Measurements from ENCODE around the gene PAX2.

The PAX2 gene

DNA sequence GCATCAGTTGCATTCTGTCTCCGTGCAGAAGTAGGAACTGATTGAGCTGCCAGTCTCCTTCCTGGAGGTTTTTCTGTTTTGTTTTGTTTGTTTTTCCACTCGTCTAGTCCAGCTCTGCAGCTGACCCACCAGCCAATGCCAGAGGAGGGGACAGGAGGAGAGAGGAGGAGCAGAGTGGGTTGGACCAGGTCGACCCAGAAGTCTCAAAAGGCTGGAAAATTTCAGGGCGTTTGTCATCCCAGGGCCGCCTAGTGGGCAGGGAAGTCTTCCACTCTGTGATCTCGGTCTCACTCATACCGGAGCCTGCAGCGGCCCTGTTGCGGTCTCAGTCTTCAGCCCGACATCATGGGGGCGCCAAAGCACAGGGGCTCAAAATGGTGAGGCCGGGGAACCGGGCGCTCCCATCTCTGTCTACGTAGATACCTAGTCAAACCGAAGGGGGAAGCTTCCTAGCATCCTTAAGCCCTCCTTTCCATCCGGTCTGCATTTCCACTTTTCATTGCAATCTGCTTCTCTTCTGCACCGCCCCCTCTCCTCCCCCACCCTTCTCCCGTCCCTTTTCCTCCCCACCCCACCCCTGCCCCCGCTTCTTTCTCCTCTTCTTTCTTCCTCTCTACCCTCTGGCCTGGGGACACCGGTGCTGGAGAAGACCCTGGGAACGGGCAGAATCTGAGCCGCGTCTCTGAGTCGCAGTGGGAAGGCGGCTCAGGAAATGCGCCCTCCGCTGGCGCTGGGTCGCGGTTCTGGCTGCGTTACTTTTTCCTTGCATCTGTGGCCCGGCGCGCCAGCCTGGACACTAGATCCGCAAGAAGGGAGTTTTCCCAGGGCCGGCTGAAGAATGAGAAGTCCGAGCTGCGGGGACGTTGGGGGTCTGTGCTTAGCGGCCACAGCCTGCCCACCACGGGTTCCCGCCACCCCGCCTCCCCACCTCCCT lies 16.2 kb upstream of the PAX2 start:
- no peaks in the 10 kb centered on the region for H4K20me1 ChIP-seq (ENCODE audit: low read depth, low read length)
- H3K27me3 ChIP-seq (ENCODE audit: low read length), result no peaks in the 10 kb centered on the region
- no peak overlapping the region for H3K4me2 ChIP-seq (ENCODE audit: low read depth, low read length, poor library complexity, severe bottlenecking)
- no peaks in the 10 kb centered on the region for H3K9me3 ChIP-seq (ENCODE audit: insufficient read depth, low read length)
- TF ChIP-seq, protein P1, sequence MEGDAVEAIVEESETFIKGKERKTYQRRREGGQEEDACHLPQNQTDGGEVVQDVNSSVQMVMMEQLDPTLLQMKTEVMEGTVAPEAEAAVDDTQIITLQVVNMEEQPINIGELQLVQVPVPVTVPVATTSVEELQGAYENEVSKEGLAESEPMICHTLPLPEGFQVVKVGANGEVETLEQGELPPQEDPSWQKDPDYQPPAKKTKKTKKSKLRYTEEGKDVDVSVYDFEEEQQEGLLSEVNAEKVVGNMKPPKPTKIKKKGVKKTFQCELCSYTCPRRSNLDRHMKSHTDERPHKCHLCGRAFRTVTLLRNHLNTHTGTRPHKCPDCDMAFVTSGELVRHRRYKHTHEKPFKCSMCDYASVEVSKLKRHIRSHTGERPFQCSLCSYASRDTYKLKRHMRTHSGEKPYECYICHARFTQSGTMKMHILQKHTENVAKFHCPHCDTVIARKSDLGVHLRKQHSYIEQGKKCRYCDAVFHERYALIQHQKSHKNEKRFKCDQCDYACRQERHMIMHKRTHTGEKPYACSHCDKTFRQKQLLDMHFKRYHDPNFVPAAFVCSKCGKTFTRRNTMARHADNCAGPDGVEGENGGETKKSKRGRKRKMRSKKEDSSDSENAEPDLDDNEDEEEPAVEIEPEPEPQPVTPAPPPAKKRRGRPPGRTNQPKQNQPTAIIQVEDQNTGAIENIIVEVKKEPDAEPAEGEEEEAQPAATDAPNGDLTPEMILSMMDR (IDR thresholded peaks at IDR 0.05; ENCODE audit: insufficient read depth, low read length, poor library complexity, severe bottlenecking), result no peak
- TF ChIP-seq EZH2phosphoT487 (conservative IDR thresholded peaks at IDR 0.05; ENCODE audit: low read length), result no peak
- H3K4me3 ChIP-seq (ENCODE audit: insufficient read depth, low read length, poor library complexity, severe bottlenecking), result no peak overlapping the region
- H3F3A ChIP-seq (ENCODE audit: insufficient read depth), result no peaks in the 10 kb centered on the region
- H3K36me3 ChIP-seq (ENCODE audit: low read length), result no peaks in the 10 kb centered on the region
- H2AFZ ChIP-seq (ENCODE audit: low read depth, low read length, severe bottlenecking), result no peak overlapping the region
- H3K27ac ChIP-seq (ENCODE audit: low read depth, low read length), result no peak overlapping the region
- H3K9ac ChIP-seq (ENCODE audit: low read length), result no peak overlapping the region
- H3K9me2 ChIP-seq (replicated peaks; ENCODE audit: insufficient read depth, low read length), result no peaks in the 10 kb centered on the region
- H3K79me2 ChIP-seq (ENCODE audit: insufficient read depth, low read length), result no peaks in the 10 kb centered on the region

DNA sequence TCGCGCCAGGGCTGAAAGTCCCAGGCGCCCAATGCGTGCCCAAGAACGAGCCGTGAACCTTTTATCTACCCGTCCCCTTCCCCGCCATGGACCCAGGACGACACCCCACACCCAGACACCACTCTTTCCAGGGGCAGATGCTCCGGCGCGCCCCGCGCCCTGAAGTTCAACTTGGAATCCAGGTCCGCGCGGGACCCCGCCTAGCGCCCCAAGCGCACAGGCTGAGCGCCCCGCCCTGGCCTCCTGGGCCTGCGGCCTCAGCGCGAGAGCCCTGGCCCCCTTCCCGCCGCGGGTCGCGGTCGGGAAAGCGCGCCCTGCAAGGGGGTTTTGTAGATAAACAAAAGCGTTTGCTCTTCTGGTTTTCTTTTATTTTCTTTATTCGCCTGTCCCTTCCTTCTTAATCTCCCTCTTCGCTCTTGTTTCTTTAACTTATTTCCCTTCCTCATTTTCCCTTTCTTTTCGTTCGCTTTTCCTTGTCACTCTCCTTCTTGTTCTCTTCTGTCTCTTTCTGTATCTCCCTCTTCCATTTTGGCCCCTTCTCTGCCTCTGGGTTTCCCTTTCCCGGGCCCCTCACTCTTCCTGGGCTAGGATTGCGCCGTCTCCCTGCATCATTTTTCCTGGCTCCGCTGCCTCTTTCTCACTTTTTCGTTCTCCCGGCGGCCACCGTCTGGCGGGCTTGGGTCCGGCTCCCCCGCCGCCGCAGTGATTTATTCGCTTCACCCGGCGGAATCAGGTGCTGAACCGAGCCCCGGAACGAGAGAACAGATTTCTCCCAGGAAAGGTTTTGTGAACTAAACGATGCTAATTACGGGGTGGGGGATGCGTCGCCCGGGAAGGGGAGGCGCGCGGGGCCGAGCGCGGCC lies 15.3 kb upstream of the PAX2 start:
- H2AFZ ChIP-seq (ENCODE audit: low read depth, low read length, severe bottlenecking), result no peak overlapping the region
- no peaks in the 10 kb centered on the region for H4K20me1 ChIP-seq (ENCODE audit: low read depth, low read length)
- no peaks in the 10 kb centered on the region for H3K9me2 ChIP-seq (replicated peaks; ENCODE audit: insufficient read depth, low read length)
- no peaks in the 10 kb centered on the region for H3F3A ChIP-seq (ENCODE audit: insufficient read depth)
- no peaks in the 10 kb centered on the region for H3K9me3 ChIP-seq (ENCODE audit: insufficient read depth, low read length)
- no peak overlapping the region for H3K9ac ChIP-seq (ENCODE audit: low read length)
- no peak overlapping the region for H3K4me3 ChIP-seq (ENCODE audit: insufficient read depth, low read length, poor library complexity, severe bottlenecking)
- H3K79me2 ChIP-seq (ENCODE audit: insufficient read depth, low read length), result no peaks in the 10 kb centered on the region
- no peak overlapping the region for H3K27ac ChIP-seq (ENCODE audit: low read depth, low read length)
- no peaks in the 10 kb centered on the region for H3K36me3 ChIP-seq (ENCODE audit: low read length)
- no peak overlapping the region for H3K4me2 ChIP-seq (ENCODE audit: low read depth, low read length, poor library complexity, severe bottlenecking)
- no peak for TF ChIP-seq EZH2phosphoT487 (conservative IDR thresholded peaks at IDR 0.05; ENCODE audit: low read length)
- TF ChIP-seq, protein P1 (IDR thresholded peaks at IDR 0.05; ENCODE audit: insufficient read depth, low read length, poor library complexity, severe bottlenecking), result no peak
- H3K27me3 ChIP-seq (ENCODE audit: low read length), result no peaks in the 10 kb centered on the region

DNA sequence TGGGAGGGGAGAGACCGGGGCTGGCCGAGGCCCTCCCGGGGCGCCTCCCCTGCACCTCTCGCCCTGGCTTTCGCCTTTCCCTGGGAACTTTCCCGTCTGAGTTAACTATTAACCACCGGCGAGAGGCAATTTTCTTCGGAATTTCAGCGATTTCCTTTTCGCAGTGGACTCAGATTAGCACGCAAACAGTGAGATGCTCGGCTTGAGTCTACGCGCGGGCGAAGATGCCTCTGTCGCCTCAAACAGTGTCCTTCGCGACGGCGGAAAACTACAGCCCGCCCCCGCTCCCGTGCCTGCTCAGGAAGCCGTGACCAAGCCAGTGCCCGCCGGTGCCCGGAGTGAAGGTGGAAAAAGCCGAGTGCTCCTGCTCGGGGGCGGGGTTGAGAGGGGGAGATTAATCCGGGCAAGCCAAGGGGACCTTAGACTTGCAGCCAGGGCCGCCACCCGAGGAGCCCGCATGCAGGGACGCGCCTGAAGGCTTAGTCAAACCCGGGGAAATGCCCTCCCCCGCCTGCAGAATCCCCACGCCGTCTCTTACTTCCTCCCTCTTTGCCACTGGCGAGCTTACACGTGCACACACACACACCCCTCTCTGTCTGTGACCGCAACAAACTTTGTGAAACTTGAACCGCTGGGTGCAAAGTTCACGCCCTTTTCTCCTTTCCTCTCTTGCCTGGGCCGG lies 14.5 kb upstream of the PAX2 start:
- no peak overlapping the region for H2AFZ ChIP-seq (ENCODE audit: low read depth, low read length, severe bottlenecking)
- H3K27ac ChIP-seq (ENCODE audit: low read depth, low read length), result no peak overlapping the region
- H3K79me2 ChIP-seq (ENCODE audit: insufficient read depth, low read length), result no peaks in the 10 kb centered on the region
- TF ChIP-seq EZH2phosphoT487 (conservative IDR thresholded peaks at IDR 0.05; ENCODE audit: low read length), result no peak
- TF ChIP-seq, protein P1 (IDR thresholded peaks at IDR 0.05; ENCODE audit: insufficient read depth, low read length, poor library complexity, severe bottlenecking), result no peak
- H3K36me3 ChIP-seq (ENCODE audit: low read length), result no peaks in the 10 kb centered on the region
- no peak overlapping the region for H3K4me2 ChIP-seq (ENCODE audit: low read depth, low read length, poor library complexity, severe bottlenecking)
- no peaks in the 10 kb centered on the region for H3K9me2 ChIP-seq (replicated peaks; ENCODE audit: insufficient read depth, low read length)
- H3F3A ChIP-seq (ENCODE audit: insufficient read depth), result no peaks in the 10 kb centered on the region
- H3K9me3 ChIP-seq (ENCODE audit: insufficient read depth, low read length), result no peaks in the 10 kb centered on the region
- no peak overlapping the region for H3K4me3 ChIP-seq (ENCODE audit: insufficient read depth, low read length, poor library complexity, severe bottlenecking)
- H4K20me1 ChIP-seq (ENCODE audit: low read depth, low read length), result no peaks in the 10 kb centered on the region
- H3K9ac ChIP-seq (ENCODE audit: low read length), result no peak overlapping the region
- no peaks in the 10 kb centered on the region for H3K27me3 ChIP-seq (ENCODE audit: low read length)
